ENCODE measurements around the gene NT5DC3. TPM values are rescaled to one million over a fixed set of nuclear protein-coding genes. Genes with fewer than 3 reads are reported as not detected.

The NT5DC3 gene
- total RNA-seq, 2 donors from 2014 or later, result 12.4 to 29.7 TPM

DNA sequence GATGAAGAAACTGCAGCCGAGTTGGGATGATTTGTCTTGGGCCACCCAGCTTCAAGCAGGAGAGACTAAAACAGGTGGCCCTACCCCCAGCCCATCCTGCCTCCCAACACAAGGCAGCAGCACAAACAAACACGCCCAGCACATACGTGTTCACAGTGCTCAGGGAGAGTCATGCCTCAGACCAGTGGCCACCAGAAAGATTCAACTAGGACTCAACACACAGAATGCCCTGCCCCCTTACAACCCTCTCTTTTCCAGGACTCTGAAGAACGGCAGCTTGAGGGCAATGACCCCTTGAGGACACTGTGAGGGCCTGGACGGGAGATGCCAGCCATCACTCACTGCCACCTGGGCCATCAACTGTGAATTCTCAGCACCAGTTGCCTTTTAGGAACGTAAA lies 75.0 kb downstream of the NT5DC3 start:
- H3K27ac ChIP-seq, result no peak overlapping the region
- no peak overlapping the region for H3K4me3 ChIP-seq
- DNase-seq (ENCODE audit: low spot score), result no peak
- no peaks in the 10 kb centered on the region for H3K9me3 ChIP-seq
- no peaks in the 10 kb centered on the region for H3K27me3 ChIP-seq (replicated peaks; ENCODE audit: insufficient read depth)
- TF ChIP-seq POLR2A (IDR thresholded peaks at IDR 0.05), result no peak
- TF ChIP-seq POLR2AphosphoS5 (IDR thresholded peaks at IDR 0.05), result no peak
- no peak for TF ChIP-seq CTCF (IDR thresholded peaks at IDR 0.05)
- H3K4me1 ChIP-seq (replicated peaks), result no peaks in the 10 kb centered on the region
- H3K36me3 ChIP-seq, result peaks cover 0 to 3% of the 10 kb centered on the region in 2 donors
- 88% methylated on average over 6 of the region's 6 CpGs for whole genome bisulfite sequencing
- intact Hi-C loops (cut with DNase I), result no loop called here

DNA sequence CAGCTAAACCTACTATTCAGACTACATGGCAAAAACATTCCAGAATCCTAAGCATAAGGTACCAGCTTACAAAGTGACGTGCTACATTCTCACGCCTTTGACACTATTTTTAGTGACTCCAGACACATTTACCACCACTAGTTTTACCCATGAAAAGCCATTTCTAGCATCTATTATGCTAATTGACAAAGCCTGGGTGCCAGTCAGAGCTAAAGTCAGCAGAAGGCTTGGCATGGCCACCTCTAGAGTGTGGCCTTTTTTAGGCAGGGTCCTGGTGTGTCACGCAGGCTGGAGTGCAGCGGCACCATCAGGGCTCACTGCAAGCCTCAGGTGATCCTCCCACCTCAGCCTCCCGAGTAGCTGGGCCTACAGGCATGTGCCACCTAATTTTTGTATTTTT lies 75.7 kb downstream of the NT5DC3 start:
- Histone ChIP-seq H3K9me3 (no peaks in the 10 kb centered on the region), H3K27me3 (replicated peaks; ENCODE audit: insufficient read depth) (no peaks in the 10 kb centered on the region), H3K27ac (no peak overlapping the region), H3K4me3 (no peak overlapping the region), H3K4me1 (replicated peaks) (no peaks in the 10 kb centered on the region), H3K36me3 (peaks cover 0 to 3% of the 10 kb centered on the region in 2 donors)
- intact Hi-C loops (cut with DNase I), result no loop called here
- DNase-seq (ENCODE audit: low spot score), result no peak
- no peak for TF ChIP-seq CTCF (IDR thresholded peaks at IDR 0.05)
- no peak for TF ChIP-seq POLR2A (IDR thresholded peaks at IDR 0.05)
- no peak for TF ChIP-seq POLR2AphosphoS5 (IDR thresholded peaks at IDR 0.05)
- 97% methylated on average over 5 of the region's 5 CpGs for WGBS

GRCh38 chr12:103762473-103762872 lies 78.6 kb downstream of the NT5DC3 start:
- no peak for DNase-seq (ENCODE audit: low spot score)
- Histone ChIP-seq H3K4me3 (no peak overlapping the region), H3K9me3 (no peaks in the 10 kb centered on the region), H3K4me1 (replicated peaks) (no peaks in the 10 kb centered on the region), H3K36me3 (peaks cover 0 to 3% of the 10 kb centered on the region in 2 donors), H3K27me3 (replicated peaks; ENCODE audit: insufficient read depth) (no peaks in the 10 kb centered on the region), H3K27ac (no peak overlapping the region)
- TF ChIP-seq CTCF (IDR thresholded peaks at IDR 0.05) (no peak), POLR2A (IDR thresholded peaks at IDR 0.05) (no peak), POLR2AphosphoS5 (IDR thresholded peaks at IDR 0.05) (no peak)
- 76% methylated on average over 5 of the region's 5 CpGs for WGBS
- intact Hi-C loops (cut with DNase I), result no loop called here

DNA sequence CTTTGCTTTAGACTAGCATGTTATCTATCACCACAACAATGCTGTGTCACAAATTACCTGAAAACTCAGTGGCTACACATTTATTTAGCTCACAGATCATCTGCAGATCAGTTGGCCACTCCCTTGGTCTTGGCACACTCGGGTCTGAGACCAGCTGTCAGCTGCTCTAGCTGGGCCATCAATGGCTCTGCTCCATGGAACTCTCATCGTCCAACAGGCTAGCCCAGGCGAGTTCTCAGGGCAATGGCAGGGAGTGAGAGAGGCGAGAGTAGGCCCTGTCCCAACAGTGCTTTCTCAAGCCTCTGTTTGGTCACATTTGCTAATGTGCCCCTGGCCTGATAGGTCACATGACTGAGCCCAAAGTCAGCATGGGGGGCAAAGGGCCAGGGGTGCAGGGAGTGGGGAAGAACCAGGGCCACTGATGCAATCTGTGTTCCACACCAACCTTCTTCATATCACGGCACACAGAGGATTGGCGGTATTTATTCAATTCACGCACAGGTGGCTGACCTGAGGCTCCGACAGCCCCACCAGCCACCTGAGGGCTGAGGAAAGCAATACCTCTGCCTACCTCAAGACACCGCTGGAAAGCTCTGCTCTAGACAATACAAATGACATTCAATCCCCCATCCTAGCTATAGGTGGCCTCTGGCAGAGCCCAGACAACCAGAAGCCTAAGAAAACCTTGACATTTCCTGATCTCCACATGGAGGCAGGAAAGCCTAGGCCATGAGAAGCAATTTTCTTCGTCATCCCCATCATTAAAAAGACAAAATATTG lies 82.5 kb downstream of the NT5DC3 start:
- 82% methylated on average over 9 of the region's 10 CpGs for WGBS
- no peak for TF ChIP-seq POLR2AphosphoS5 (IDR thresholded peaks at IDR 0.05)
- TF ChIP-seq CTCF (IDR thresholded peaks at IDR 0.05), result no peak
- TF ChIP-seq POLR2A (IDR thresholded peaks at IDR 0.05), result no peak
- no peak overlapping the region for H3K4me3 ChIP-seq

GRCh38 chr12:103757248-103757647 lies 83.8 kb downstream of the NT5DC3 start:
- Histone ChIP-seq H3K9me3 (no peaks in the 10 kb centered on the region), H3K4me1 (replicated peaks) (no peaks in the 10 kb centered on the region), H3K27ac (no peak overlapping the region), H3K27me3 (replicated peaks; ENCODE audit: insufficient read depth) (no peaks in the 10 kb centered on the region), H3K4me3 (no peak overlapping the region), H3K36me3 (no peaks in the 10 kb centered on the region)
- 95% methylated on average over 1 of the region's 1 CpG for WGBS
- DNase-seq (ENCODE audit: low spot score), result no peak
- intact Hi-C loops (cut with DNase I), result no loop called here
- TF ChIP-seq POLR2AphosphoS5 (IDR thresholded peaks at IDR 0.05) (no peak), CTCF (IDR thresholded peaks at IDR 0.05) (no peak)

More for the DNA sequence above, 82.5 kb downstream of the NT5DC3 start:
- Histone ChIP-seq H3K27me3 (replicated peaks; ENCODE audit: insufficient read depth) (no peaks in the 10 kb centered on the region), H3K36me3 (no peaks in the 10 kb centered on the region), H3K9me3 (no peaks in the 10 kb centered on the region), H3K4me1 (replicated peaks) (no peaks in the 10 kb centered on the region), H3K27ac (no peak overlapping the region)
- DNase-seq (ENCODE audit: low spot score), result no peak
- intact Hi-C loops (cut with DNase I), result no loop called here
